T-helper 1 cell treated with Interleukin-12 subunit alpha and Interleukin-12 subunit beta and Interleukin-4 antibody, amounts not matched to agents 30 μg/mL and 1 μg/mL, for 36 hours (primary cell): ENCODE data around the gene TAF15.

Experiments
- H3K27ac Mint-ChIP-seq: one replicate; pipeline ENCODE4 v1.8.0; 2021; ENCODE audit warnings: mild to moderate bottlenecking, mixed read lengths
- H3K27me3 Mint-ChIP-seq: one replicate; pipeline ENCODE4 v1.8.0; 2021; ENCODE audit warnings: low read depth, mixed read lengths
- H3K36me3 Mint-ChIP-seq: one replicate; pipeline ENCODE4 v1.8.0; 2021; ENCODE audit warnings: low read depth, mixed read lengths
- H3K4me1 Mint-ChIP-seq: one replicate; pipeline ENCODE4 v1.8.0; 2021; ENCODE audit warnings: low read depth, mixed read lengths
- H3K4me3 Mint-ChIP-seq: one replicate; pipeline ENCODE4 v1.8.0; 2021; ENCODE audit warnings: mild to moderate bottlenecking, moderate library complexity, mixed read lengths
- H3K9me3 Mint-ChIP-seq: one replicate; pipeline ENCODE4 v1.8.0; 2021; ENCODE audit warnings: mixed read lengths

TAF15 gene

DNA sequence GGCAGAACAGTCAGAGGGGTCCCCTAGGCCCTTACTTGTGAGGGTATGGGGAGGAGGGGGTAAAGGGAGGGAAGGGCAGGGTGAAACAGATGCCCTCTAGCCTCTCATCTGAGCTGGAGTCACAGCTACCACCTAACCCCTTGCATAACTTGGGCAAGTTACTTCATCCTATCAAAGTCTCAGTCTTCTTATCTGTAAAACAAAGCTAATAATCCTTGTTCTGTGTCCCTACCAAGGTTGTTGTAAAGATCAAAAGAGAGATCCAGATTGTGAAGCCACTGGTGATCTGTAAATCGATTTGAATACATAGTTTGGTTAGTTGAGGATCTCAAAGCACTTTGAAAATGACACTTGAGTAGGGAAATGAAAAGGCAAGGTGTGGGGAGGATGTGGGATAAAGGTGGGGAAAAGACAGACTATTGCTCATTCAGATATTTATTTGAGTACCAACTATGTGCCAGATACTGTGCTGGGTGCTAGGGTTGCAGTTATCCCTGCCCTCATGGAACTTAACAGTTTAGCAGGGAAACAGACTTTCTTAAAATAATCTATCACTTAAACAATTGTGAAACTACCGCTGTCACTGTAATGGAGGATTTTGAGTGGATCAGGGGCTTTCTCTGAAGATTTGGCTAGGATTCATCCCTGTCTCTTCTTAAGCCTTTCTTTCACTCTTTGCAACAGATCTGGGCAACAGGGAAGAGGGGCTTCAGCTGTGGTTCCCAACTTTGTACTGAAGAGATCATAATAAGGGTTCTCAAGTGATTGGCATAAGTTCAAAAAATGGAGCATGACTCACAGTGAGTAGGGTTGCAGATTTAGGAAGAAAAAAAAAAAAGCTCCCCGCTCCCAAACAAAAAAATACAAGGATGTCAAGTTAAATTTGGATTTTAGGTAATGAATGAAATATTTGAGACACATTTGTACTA, 56.4 kb downstream of the TAF15 start:
- Mint-ChIP-seq H3K27ac (peak overlapping the region; percentile 74), H3K27me3 (no peaks in the 10 kb centered on the region), H3K9me3 (no peaks in the 10 kb centered on the region), H3K36me3 (peaks cover 22% of the 10 kb centered on the region), H3K4me3 (no peak overlapping the region), H3K4me1 (peaks cover 38% of the 10 kb centered on the region)

DNA sequence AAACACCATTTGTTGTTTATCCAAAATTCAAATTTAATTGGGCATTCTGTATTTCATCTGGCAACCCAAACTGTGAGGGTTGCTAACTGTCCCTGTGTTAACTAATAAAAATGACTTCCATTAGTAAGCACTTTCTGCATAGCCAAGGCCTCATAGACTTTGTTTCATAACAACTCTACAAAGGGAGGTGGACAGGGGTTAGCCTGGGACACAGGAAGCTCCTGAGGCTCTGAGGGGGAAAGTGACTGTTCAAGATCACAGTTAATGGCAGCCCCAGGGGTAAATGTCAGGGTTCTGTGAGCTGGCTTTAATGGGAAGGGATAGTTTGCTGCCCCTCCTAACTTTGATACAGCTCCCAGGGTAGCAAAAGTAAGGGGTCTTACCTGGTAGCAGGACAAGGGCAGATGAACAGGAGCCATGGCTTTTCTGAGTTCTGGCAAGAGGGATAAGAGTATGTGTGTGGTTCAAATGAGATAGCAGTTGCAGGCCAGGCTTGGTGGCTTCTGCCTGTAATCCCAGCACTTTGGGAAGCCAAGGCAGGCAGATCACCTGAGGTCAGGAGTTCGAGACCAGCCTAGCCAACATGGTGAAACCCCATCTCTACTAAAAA, 57.2 kb downstream of the TAF15 start:
- Mint-ChIP-seq H3K4me1 (peaks cover 42% of the 10 kb centered on the region), H3K27ac (no peak overlapping the region), H3K4me3 (no peak overlapping the region), H3K36me3 (peaks cover 23% of the 10 kb centered on the region), H3K27me3 (no peaks in the 10 kb centered on the region), H3K9me3 (no peaks in the 10 kb centered on the region)

DNA sequence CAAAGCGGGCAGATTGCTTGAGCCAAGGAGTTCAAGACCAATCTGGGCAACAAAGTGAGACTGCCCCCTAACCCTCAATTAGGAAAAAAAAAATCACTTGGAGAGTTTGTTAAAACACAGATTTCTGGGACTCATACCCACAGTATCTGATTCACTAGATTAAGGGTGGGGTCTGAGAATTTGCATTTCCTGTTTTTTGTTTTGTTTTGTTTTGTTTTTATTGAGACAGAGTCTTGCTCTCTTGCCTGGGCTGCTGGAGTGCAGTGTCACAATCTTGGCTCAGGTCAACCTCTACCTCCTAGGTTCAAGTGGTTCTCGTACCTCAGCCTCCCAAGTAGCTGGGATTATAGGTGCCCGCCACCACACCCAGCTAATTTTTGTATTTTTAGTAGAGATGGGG, 58.3 kb downstream of the TAF15 start:
- Mint-ChIP-seq H3K27ac (no peak overlapping the region), H3K4me1 (peaks cover 46% of the 10 kb centered on the region), H3K27me3 (no peaks in the 10 kb centered on the region), H3K9me3 (no peaks in the 10 kb centered on the region), H3K36me3 (peaks cover 28% of the 10 kb centered on the region), H3K4me3 (no peak overlapping the region)

DNA sequence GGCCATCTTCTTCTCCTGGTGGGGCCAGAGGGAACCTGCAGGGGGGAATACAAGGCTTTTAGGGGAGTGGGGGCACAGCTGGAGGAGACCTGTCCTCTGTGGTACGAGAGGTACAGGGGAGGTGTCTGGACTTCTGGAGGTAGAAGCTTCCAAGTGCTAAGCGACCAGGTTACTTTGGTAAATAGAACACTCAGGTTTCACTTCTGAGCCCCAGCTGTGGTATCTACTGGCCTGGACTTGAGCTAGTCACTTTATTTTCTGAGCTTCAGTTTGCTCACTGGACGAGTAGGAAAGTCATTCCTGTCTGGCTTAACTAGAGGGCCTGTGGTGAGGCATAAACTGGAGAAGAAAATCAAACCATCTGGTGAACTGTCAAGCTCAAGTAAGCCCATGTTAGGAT, 59.5 kb downstream of the TAF15 start, which contains the start of gene HEATR9:
Gene HEATR9 (minus strand): TSS at position 155 of the 400 bp plus-strand sequence. CDS start 149 bp downstream, at position 6.
- peak within 1 kb of the TSS; percentile 58 for H3K27ac Mint-ChIP-seq
- H3K4me1 Mint-ChIP-seq, result peaks cover 39% of the 10 kb centered on the region
- no peaks in the 10 kb centered on the region for H3K27me3 Mint-ChIP-seq
- peaks cover 27% of the 10 kb centered on the region for H3K36me3 Mint-ChIP-seq
- H3K9me3 Mint-ChIP-seq, result no peaks in the 10 kb centered on the region
- no peak within 1 kb of the TSS for H3K4me3 Mint-ChIP-seq

DNA sequence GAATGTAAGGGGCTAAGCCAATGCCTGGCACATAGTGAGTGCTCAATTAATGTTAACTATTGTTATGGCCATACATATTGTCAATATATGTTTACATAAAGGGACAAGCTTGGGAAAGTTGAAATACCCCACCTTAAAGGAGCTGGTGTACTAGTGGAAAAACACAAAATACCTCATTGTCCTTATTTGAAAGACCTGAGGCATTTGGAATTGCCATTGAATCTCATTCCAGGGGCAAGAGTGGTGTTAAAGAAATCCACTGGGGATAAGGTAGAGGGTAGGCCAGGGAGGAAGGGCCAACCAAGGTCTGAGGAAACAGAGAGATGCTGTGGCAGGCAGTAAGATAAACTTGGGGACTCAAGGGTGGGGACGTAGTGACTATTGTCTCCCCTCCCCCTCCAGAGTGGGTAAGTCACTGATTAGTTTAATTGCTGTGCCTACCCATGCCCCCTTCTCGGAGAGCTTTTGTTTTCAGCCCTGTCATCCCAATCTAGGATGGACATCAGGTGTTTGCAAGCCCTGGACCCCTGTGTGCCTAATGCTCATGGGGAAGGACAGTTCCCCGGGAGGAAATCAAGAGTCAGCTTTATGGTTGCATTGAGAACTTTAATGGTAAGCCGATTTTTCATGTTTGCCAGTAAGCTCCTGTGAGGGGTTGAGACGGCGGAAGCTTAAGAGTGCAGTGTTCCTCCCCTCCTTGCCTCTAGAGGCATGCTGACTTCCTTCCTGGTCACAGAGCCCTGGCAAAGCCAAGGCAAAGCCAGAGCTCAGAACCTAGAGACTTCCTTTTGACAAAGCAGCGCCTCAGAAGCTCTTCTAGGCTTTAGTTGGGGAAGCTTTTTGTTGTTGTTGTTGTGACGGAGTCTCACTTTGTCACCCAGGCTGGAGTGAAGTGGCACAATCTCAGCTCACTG, 61.9 kb downstream of the TAF15 start:
- Mint-ChIP-seq H3K9me3 (no peaks in the 10 kb centered on the region), H3K27ac (peak overlapping the region; percentile 53), H3K4me1 (peaks cover 36% of the 10 kb centered on the region), H3K4me3 (no peak overlapping the region), H3K27me3 (no peaks in the 10 kb centered on the region), H3K36me3 (peaks cover 27% of the 10 kb centered on the region)

DNA sequence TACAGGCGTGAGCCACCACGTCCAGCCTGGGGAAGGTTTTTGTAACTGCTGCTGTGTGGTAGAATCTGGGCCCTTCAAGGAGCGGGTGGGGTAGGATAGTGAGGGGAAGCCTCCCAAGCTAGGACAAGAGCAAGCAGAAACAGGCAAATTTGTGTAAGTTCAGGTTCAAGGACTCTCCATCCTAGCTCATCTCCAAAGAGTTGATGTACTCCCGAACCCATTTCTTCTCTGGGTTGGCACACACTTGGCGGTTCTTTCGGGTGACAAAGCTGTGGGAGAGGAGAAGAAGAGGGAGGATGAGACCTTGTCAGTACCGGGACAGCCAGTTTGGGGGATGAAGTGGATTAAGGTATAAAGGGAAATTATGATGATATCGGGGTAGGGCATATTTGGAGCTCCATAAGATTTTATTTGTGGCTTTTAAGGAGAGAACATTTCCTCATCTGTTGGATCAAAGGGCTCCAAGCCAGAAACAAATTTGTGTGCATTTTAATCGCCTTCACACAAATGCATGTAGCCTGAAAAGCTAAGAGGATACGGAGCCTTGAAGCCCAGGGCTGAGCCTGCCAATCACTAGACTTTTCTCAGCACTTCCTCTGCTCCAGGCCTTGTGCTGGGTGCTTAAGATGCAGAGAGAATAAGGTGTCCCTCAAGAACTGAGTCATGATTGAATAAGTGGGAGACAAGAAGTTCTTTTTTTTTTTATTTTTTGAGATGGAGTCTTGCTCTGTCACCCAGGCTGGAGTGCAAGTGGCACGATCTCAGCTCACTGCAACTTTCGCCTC, 63.1 kb downstream of the TAF15 start:
- peaks cover 30% of the 10 kb centered on the region for H3K36me3 Mint-ChIP-seq
- no peaks in the 10 kb centered on the region for H3K9me3 Mint-ChIP-seq
- peaks cover 42% of the 10 kb centered on the region for H3K4me1 Mint-ChIP-seq
- peak overlapping the region; percentile 27 for H3K27ac Mint-ChIP-seq
- no peak overlapping the region for H3K4me3 Mint-ChIP-seq
- no peaks in the 10 kb centered on the region for H3K27me3 Mint-ChIP-seq

DNA sequence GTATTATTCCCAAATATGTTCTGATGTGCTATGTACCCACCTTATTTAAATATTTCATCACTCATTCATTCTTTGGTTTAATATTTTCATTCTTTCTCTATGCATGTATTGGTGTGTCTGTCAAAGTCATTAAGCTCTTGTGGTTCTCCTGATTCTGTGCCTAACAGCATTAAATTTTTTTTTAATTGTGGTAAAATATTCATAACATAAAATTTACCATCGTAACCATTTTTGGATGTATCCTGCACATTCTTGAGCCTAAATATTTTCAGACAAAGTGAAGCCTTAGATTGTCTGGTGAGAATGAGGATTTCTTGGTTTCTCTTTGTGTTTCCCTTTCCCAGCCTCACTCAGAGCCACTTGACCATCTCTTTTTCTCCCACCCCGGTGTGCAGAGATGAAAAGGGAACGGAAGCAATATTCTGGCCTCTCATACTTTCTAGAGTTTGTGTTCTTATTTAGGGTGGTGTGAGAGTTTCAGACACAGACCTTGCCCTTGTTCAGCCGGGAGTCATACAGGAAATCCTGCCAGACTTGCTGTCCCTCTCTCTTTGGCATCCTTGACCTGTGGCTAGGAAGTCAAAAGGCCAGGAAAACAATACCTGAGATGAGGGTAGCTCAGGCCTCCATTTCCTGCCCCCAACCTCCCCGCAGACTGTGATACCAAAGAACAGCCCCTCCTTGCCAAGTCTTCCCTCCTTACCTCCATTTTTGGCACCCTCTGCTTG, 66.0 kb downstream of the TAF15 start:
- Mint-ChIP-seq H3K4me3 (peak overlapping the region; percentile 1), H3K9me3 (no peaks in the 10 kb centered on the region), H3K36me3 (peaks cover 39% of the 10 kb centered on the region), H3K27me3 (no peaks in the 10 kb centered on the region), H3K27ac (peak overlapping the region; percentile 53), H3K4me1 (peaks cover 54% of the 10 kb centered on the region)

DNA sequence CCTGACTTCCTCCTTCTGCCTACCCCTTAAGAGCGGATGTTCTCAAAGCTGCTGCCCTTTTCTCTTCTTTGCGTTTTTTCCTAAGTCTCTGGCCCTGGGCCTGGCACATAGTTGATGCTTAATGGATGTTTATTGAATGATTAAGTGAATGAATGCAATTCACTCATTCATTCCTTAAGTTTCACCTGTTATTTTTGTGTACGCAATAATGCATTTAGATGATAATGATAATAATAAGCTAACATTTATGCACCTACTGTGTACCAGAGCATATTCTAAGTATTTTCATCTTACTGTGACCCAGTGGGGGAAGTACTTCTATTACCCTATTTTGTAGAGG, 66.5 kb downstream of the TAF15 start:
- Mint-ChIP-seq H3K4me1 (peaks cover 60% of the 10 kb centered on the region), H3K4me3 (peak overlapping the region; percentile 1), H3K9me3 (peaks cover 1% of the 10 kb centered on the region), H3K27me3 (no peaks in the 10 kb centered on the region), H3K27ac (peak overlapping the region; percentile 53), H3K36me3 (peaks cover 39% of the 10 kb centered on the region)

DNA sequence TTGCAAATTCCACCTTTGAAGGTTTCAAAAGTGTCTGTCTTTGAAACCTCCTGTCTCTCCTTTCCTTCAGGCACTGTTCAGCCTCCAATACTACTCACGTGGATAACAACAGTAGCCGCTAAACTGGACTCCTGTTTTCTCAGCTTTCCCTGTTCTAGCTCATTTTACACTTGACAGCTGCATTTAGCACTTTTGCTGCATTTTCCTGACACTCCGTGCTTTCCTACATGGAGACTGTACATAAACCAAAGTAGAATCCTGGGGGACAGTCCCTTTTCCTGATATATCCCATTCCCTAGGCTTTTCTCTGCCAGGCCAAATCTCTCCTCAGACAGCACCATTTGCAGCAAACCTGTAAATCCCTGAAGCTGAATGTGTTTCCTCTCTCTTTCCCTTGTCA, 67.2 kb downstream of the TAF15 start:
- Mint-ChIP-seq H3K4me1 (peaks cover 60% of the 10 kb centered on the region), H3K9me3 (peaks cover 3% of the 10 kb centered on the region), H3K27ac (peak overlapping the region; percentile 3), H3K4me3 (peak overlapping the region; percentile 31), H3K27me3 (no peaks in the 10 kb centered on the region), H3K36me3 (peaks cover 38% of the 10 kb centered on the region)

DNA sequence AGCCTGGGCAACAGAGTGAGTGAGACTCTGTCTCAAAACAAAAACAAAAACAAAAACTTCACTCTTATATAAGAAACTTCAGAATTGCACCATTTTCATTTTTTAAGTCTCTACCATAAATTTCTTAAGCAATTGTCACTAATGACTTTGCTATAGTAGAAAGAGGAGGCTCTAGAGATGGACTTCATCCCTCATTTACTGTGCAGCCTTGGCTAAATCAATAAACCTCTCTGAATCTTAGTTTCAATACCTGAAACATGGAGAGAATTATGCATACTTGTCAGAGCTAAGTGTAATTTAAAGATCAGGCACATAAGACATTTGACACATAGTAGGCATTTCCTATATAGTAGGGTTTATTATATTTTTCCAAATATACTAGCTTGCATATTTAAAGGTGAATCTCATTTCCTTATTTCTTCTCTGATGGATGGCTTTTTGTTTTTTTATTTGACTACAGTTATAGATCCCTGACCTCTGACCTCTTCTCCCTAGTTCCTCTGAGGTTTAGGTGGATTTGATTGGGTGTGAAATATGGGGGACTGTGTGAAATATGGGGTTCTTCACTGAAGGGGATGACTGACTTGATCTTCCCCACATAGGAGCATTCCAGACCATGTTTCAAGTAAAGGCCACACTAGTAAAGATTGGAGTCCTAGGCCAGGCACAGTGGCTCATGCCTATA, 68.2 kb downstream of the TAF15 start:
- Mint-ChIP-seq H3K4me3 (peak overlapping the region; percentile 61), H3K9me3 (peaks cover 3% of the 10 kb centered on the region), H3K27me3 (no peaks in the 10 kb centered on the region), H3K4me1 (peaks cover 55% of the 10 kb centered on the region), H3K27ac (no peak overlapping the region), H3K36me3 (peaks cover 32% of the 10 kb centered on the region)

DNA sequence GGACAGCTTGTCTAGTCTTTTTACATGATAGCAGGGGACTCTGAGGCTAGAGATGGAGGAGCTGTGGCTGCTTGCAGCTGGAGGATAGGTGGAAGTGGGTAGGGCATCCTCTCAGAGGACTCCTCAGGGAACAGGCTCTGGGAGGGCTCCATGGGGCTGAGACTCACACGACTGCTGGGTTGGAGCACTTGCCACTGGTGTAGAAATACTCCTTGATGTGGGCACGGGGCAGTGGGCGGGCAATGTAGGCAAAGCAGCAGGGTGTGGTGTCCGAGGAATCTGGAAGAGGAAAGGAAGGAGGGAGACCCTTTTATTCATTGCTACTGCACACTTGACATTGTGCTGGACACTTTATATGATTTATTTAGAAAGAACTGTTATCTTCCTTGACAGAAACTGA, 69.1 kb downstream of the TAF15 start:
- Mint-ChIP-seq H3K9me3 (peaks cover 3% of the 10 kb centered on the region), H3K27ac (peak overlapping the region; percentile 76), H3K4me1 (peaks cover 53% of the 10 kb centered on the region), H3K36me3 (peaks cover 30% of the 10 kb centered on the region), H3K27me3 (no peaks in the 10 kb centered on the region), H3K4me3 (peak overlapping the region; percentile 65)

DNA sequence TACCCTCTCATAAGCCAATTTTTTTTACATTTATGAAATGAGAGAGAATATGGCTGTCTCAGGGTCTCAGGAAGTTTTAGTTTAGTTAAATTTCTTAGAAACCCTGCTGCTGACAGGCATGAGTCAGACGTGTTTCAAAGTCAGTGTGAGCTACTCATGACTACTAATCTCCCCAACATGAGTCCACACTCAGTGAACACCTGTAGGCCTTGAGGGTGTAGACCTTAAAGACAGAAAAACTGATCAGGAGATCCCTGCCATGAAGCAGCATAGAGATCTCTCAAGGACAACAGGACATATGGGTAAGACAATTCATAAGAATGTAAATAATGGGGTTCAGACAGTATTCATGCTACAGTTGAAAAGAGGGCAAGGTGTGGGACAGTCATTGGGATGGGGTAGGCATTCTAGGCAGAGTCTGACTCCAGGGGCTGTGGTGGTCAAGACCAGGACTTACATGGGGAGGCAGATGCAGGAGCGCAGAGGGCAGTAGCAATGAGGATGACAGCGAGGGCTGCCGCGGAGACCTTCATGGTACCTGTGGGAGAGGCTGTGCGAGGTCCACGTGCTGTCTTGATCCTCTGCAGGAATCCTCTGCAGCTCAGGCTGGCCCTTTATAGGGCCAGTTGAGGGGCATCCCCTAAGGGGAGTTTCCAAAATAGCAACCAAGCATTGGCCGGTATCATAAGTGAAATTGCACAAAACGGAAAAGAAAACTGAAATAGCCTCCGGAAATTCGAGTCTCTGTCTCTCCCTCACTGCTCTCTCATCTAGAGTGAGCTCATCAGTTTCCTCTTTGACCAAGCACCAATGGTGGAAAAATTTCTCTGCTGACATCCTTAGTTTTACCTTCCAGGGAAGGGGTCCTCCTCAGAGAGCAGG, 70.7 kb downstream of the TAF15 start, which contains the start of gene CCL5:
Gene CCL5 (minus strand): TSS at position 588 of the 882 bp plus-strand sequence.
- H3K27me3 Mint-ChIP-seq, result no peaks in the 10 kb centered on the region
- H3K27ac Mint-ChIP-seq, result peak within 1 kb of the TSS; percentile 100
- H3K36me3 Mint-ChIP-seq, result peaks cover 24% of the 10 kb centered on the region
- H3K4me3 Mint-ChIP-seq, result peak within 1 kb of the TSS; percentile 90
- H3K4me1 Mint-ChIP-seq, result peaks cover 53% of the 10 kb centered on the region
- peaks cover 3% of the 10 kb centered on the region for H3K9me3 Mint-ChIP-seq
